Sigmoid colon (tissue), 3 donors: ENCODE measurements around the gene UFC1.

Experiments used
- CTCF ChIP-seq, 4 experiments: fragments of 450-650 bp in 3 of 4; fragments of 200-600 bp in 1 of 4; IDR thresholded peaks; one replicate each; pipeline ENCODE4 v1.5.1; 2016 to 2019; ENCODE audit warnings: antibody characterized with exemption in 4 of 4, mild to moderate bottlenecking in 3 of 4, moderate library complexity in 2 of 4
- POLR2A ChIP-seq, 2 donors: fragments of 450-650 bp; IDR thresholded peaks; one replicate each; pipeline ENCODE4 v1.6.1; 2016; ENCODE audit warnings: antibody characterized with exemption in 2 of 2, mild to moderate bottlenecking in 2 of 2, moderate library complexity in 2 of 2

GRCh38 chr1:161157867-161158266, 4.1 kb downstream of the UFC1 start:
- no peak for TF ChIP-seq POLR2A (IDR thresholded peaks at IDR 0.05)
- no peak for TF ChIP-seq CTCF (IDR thresholded peaks at IDR 0.05)
